ENCODE results near the gene OTX2. TPM values are rescaled to one million over a fixed set of nuclear protein-coding genes. Genes with fewer than 3 reads are reported as not detected.

Gene OTX2
- total and polyA plus RNA-seq, 7 donors, result not detected

DNA sequence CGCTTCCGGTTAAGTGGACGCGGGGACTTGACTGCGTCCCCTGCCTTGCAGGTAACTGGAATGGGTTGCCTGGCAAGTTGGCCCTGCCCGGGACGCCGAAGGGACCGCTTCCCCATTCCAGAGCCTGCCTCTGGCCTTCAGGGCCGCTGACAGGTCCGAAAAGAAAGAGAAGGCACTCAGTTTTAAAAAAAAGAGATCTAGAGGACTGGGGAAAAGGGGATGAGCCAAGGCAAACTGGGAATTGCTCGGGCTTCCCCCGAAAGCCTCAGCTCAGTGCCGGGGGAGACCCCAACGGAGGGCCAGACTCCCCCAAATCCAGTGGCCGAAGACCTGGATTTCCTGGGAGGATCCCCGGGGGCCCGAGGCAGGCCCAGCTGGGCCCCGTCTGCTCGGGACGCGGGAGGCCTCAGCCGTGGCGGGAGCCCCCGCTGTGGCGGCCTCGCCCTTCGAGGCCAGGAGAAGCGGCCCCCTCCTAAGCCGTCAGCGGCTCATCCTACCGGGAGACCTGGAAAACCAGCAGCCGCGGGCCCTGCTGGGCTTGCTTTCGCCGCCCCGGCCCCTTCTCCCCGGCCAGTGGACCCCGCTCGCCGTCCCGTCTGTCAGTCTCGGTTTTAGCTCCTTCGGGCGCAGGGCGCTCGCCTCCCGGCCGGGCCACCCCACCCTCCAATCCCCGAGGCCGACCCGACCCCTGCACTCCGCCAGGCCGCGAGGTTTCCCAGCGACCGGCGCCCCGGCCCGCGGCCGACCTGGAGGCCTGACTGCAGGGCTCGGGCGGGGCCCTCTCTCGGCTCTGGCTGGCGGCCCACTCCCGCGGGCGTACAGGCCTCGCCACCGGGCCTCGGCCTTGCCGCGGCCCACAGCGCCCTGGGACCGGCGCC lies 12.5 kb downstream of the OTX2 start:
- no peaks in the 10 kb centered on the region for H3K9me3 ChIP-seq
- H3K4me3 ChIP-seq, result peak overlapping the region; percentile 10 to 40 (median 32)
- no peak for DNase-seq
- peaks cover 48 to 100% (median 96%) of the 10 kb centered on the region in 3 donors for H3K27me3 ChIP-seq
- WGBS, 2 donors, result 4 to 5% methylated on average over 77 of the region's 77 CpGs
- TF ChIP-seq, protein P1, sequence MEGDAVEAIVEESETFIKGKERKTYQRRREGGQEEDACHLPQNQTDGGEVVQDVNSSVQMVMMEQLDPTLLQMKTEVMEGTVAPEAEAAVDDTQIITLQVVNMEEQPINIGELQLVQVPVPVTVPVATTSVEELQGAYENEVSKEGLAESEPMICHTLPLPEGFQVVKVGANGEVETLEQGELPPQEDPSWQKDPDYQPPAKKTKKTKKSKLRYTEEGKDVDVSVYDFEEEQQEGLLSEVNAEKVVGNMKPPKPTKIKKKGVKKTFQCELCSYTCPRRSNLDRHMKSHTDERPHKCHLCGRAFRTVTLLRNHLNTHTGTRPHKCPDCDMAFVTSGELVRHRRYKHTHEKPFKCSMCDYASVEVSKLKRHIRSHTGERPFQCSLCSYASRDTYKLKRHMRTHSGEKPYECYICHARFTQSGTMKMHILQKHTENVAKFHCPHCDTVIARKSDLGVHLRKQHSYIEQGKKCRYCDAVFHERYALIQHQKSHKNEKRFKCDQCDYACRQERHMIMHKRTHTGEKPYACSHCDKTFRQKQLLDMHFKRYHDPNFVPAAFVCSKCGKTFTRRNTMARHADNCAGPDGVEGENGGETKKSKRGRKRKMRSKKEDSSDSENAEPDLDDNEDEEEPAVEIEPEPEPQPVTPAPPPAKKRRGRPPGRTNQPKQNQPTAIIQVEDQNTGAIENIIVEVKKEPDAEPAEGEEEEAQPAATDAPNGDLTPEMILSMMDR (IDR thresholded peaks at IDR 0.05), result no peak
- TF ChIP-seq POLR2AphosphoS5 (IDR thresholded peaks at IDR 0.05) (no peak), EP300 (IDR thresholded peaks at IDR 0.05) (no peak), POLR2A (IDR thresholded peaks at IDR 0.05) (no peak)
- no peaks in the 10 kb centered on the region for H3K36me3 ChIP-seq
- intact Hi-C loops (cut with DNase I), result no loop called here
- H3K4me1 ChIP-seq, result peaks cover 0 to 35% (median 31%) of the 10 kb centered on the region in 4 donors
- H3K27ac ChIP-seq, result no peak overlapping the region

DNA sequence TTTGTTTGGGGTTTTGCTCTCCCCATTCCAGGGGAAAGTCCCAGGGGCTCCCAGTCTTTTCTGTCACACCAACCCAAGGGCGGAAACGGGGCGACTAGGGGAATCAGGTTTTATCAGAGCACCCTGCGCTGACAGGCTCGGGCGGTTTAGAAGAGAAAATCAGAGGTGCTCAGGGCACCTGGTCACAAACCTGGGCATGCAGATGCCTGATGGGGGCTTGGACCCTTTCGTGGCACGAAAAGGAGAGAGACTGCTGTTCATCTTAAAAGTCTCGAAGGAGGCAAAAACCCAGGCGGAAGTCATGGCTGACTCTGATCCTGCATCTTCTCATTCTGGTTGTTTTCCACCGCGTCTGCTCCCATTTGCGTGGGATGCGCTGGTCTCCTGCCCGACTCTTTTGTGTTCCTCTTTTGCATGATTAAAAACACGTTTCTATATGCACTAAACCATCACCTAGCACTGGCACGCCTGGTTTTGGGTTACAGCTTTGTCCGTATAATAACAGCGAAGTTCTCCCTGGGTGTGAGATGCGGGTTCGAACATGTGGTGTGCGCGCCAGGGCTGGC lies 13.2 kb downstream of the OTX2 start:
- 8 to 13% methylated on average over 23 of the region's 23 CpGs for WGBS, 2 donors
- Histone ChIP-seq H3K4me3 (peak overlapping the region in 2 of 4 donors; percentile 36 to 40), H3K4me1 (peaks cover 0 to 35% (median 31%) of the 10 kb centered on the region in 4 donors), H3K27ac (no peak overlapping the region), H3K27me3 (peaks cover 48 to 98% (median 91%) of the 10 kb centered on the region in 3 donors), H3K36me3 (no peaks in the 10 kb centered on the region), H3K9me3 (no peaks in the 10 kb centered on the region)
- DNase-seq, result no peak
- intact Hi-C loops (cut with DNase I), result no loop called here
- no peak for TF ChIP-seq EP300 (IDR thresholded peaks at IDR 0.05)
- TF ChIP-seq POLR2A (IDR thresholded peaks at IDR 0.05), result no peak
- no peak for TF ChIP-seq POLR2AphosphoS5 (IDR thresholded peaks at IDR 0.05)
- TF ChIP-seq, protein P1 (IDR thresholded peaks at IDR 0.05), result no peak

DNA sequence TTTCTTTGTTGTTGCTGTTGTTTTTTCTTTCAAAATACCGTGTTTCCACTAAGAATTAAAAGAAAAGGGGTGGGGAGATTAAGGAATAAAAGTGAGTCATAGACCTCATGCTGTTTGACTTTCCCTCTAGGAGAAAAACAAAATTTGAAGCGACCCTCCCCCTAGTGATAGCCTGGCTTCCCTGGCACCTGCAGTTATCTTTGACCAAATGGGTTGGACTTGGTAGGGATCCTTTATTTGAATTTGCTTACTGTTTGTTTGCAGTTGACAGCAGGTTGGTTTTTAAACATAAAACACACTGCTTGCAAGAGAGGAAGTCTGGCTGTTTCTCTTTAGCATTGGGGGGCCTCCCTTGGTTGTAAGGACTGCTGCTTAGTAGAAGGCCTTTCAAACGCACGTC lies 14.0 kb downstream of the OTX2 start:
- H3K4me3 ChIP-seq, result no peak overlapping the region
- WGBS, 2 donors, result 14 to 25% methylated on average over 4 of the region's 4 CpGs
- intact Hi-C loops (cut with DNase I), result no loop called here
- peaks cover 48 to 90% (median 85%) of the 10 kb centered on the region in 3 donors for H3K27me3 ChIP-seq
- H3K9me3 ChIP-seq, result no peaks in the 10 kb centered on the region
- DNase-seq, result no peak
- H3K4me1 ChIP-seq, result peaks cover 0 to 35% (median 31%) of the 10 kb centered on the region in 4 donors
- H3K36me3 ChIP-seq, result no peaks in the 10 kb centered on the region
- TF ChIP-seq POLR2AphosphoS5 (IDR thresholded peaks at IDR 0.05), result no peak
- TF ChIP-seq, protein P1 (IDR thresholded peaks at IDR 0.05), result no peak
- TF ChIP-seq EP300 (IDR thresholded peaks at IDR 0.05), result no peak
- no peak for TF ChIP-seq POLR2A (IDR thresholded peaks at IDR 0.05)
- H3K27ac ChIP-seq, result no peak overlapping the region

DNA sequence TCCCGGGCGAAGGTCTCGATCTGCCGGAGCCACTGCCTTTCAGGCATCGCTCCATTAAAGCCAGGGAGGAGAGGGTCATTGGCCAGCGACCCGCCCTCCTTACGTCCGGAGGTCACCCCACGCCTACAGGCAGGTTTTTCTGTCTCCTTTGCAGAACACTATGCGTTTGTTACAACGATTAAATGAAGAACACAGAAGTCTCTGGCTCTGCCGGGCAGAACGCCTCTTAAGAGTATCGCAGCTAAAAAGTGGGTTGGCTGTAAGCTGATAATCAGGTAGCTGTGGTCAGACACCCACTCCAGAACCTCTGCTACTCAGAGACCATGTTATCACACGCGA lies 15.0 kb downstream of the OTX2 start:
- H3K9me3 ChIP-seq, result no peaks in the 10 kb centered on the region
- H3K4me1 ChIP-seq, result peaks cover 0 to 35% (median 31%) of the 10 kb centered on the region in 4 donors
- H3K4me3 ChIP-seq, result no peak overlapping the region
- DNase-seq, result no peak
- H3K27me3 ChIP-seq, result peaks cover 48 to 80% (median 75%) of the 10 kb centered on the region in 3 donors
- H3K36me3 ChIP-seq, result no peaks in the 10 kb centered on the region
- no peak overlapping the region for H3K27ac ChIP-seq
- TF ChIP-seq POLR2AphosphoS5 (IDR thresholded peaks at IDR 0.05), result no peak
- TF ChIP-seq, protein P1 (IDR thresholded peaks at IDR 0.05), result no peak
- no peak for TF ChIP-seq POLR2A (IDR thresholded peaks at IDR 0.05)
- TF ChIP-seq EP300 (IDR thresholded peaks at IDR 0.05), result no peak
- intact Hi-C loops (cut with DNase I), result no loop called here
- 12% methylated on average over 17 of the region's 17 CpGs for WGBS, 2 donors
